Testis (tissue), 2 donors: ENCODE data around the gene EXOC4.

Experiments
- CTCF ChIP-seq, 3 experiments: fragments of 450-650 bp in 2 of 3; fragments of 200-600 bp in 1 of 3; sonication (generic) in 1 of 3; IDR thresholded peaks; one replicate each; pipeline ENCODE4 v1.5.1; 2016 to 2019; ENCODE audit warnings: antibody characterized with exemption in 3 of 3, mild to moderate bottlenecking in 2 of 3, moderate library complexity in 1 of 3
- POLR2A ChIP-seq: fragments of 450-650 bp; IDR thresholded peaks from one replicate; pipeline ENCODE4 v1.6.1; 2017; ENCODE audit warnings: antibody characterized with exemption, mild to moderate bottlenecking, moderate library complexity

- TF ChIP-seq CTCF (IDR thresholded peaks at IDR 0.05): no peak
- no peak for TF ChIP-seq POLR2A
Measured at GRCh38 chr7:133584956-133585668, 332.2 kb downstream of the EXOC4 start.
